ES-I3 (cell line): Measurements from ENCODE around the gene RABEPK.

ENCODE experiments used
- H3K36me3 ChIP-seq: 2 replicates; pipeline ENCODE4 v1.6.1; 2013; ENCODE audit warnings: mild to moderate bottlenecking, low read length, control low read depth, moderate library complexity; ENCODE audit not compliant: insufficient read depth
- H3K4me1 ChIP-seq: 2 replicates; pipeline ENCODE4 v1.6.1; 2013; ENCODE audit warnings: mild to moderate bottlenecking, control low read depth, low read length; ENCODE audit not compliant: insufficient read depth
- H3K9ac ChIP-seq: 2 replicates; pipeline ENCODE4 v1.6.1; 2013; ENCODE audit warnings: low read depth, mild to moderate bottlenecking, low read length, moderate library complexity
- H3K9me3 ChIP-seq: 2 replicates; pipeline ENCODE4 v1.6.1; 2013; ENCODE audit warnings: mild to moderate bottlenecking, low read length, moderate library complexity; ENCODE audit not compliant: control insufficient read depth, insufficient read depth

The RABEPK gene

GRCh38 chr9:125280945-125281344 is 80.6 kb downstream of the RABEPK start:
- no peaks in the 10 kb centered on the region for H3K9me3 ChIP-seq
- no peaks in the 10 kb centered on the region for H3K36me3 ChIP-seq
- no peak overlapping the region for H3K9ac ChIP-seq
- H3K4me1 ChIP-seq, result no peaks in the 10 kb centered on the region
